Activated naive CD8-positive, alpha-beta T cell (primary cell): ENCODE results near the gene MRPL11.

Experiments used
- H3K27ac Mint-ChIP-seq: one replicate; pipeline ENCODE4 v1.8.0; 2021; ENCODE audit warnings: mixed read lengths
- H3K27me3 Mint-ChIP-seq: one replicate; pipeline ENCODE4 v1.8.0; 2021; ENCODE audit warnings: mixed read lengths
- H3K36me3 Mint-ChIP-seq: one replicate; pipeline ENCODE4 v1.8.0; 2021; ENCODE audit warnings: mixed read lengths
- H3K4me1 Mint-ChIP-seq: one replicate; pipeline ENCODE4 v1.8.0; 2021; ENCODE audit warnings: low read depth, mixed read lengths
- H3K4me3 Mint-ChIP-seq: one replicate; pipeline ENCODE4 v1.8.0; 2021; ENCODE audit warnings: mild to moderate bottlenecking, mixed read lengths
- H3K9me3 Mint-ChIP-seq: one replicate; pipeline ENCODE4 v1.8.0; 2021; ENCODE audit warnings: low read depth, mixed read lengths

The MRPL11 gene

DNA sequence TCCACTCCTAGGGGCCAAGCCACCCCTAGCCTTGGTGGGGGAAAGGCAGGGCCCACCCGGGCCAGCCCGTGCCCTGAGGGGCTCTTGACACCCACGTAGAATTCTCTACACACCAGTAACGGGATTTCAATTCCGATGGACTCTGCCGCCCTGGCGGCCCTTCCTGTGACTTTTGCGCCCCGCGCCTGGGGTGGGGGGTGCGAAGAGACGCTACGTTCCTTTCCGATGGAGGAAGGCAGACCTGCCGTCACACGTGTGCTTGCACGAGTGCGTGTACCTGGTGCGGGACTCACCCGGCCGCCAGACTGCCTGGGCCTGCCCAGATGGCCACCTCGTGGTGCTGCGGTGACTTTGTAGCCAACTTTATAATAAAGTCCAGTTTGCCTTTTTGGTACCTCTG lies 12.3 kb downstream of the MRPL11 start:
- Mint-ChIP-seq H3K4me3 (no peak overlapping the region), H3K36me3 (peaks cover 8% of the 10 kb centered on the region), H3K27me3 (peaks cover 3% of the 10 kb centered on the region), H3K27ac (no peak overlapping the region), H3K4me1 (peaks cover 5% of the 10 kb centered on the region), H3K9me3 (no peaks in the 10 kb centered on the region)

DNA sequence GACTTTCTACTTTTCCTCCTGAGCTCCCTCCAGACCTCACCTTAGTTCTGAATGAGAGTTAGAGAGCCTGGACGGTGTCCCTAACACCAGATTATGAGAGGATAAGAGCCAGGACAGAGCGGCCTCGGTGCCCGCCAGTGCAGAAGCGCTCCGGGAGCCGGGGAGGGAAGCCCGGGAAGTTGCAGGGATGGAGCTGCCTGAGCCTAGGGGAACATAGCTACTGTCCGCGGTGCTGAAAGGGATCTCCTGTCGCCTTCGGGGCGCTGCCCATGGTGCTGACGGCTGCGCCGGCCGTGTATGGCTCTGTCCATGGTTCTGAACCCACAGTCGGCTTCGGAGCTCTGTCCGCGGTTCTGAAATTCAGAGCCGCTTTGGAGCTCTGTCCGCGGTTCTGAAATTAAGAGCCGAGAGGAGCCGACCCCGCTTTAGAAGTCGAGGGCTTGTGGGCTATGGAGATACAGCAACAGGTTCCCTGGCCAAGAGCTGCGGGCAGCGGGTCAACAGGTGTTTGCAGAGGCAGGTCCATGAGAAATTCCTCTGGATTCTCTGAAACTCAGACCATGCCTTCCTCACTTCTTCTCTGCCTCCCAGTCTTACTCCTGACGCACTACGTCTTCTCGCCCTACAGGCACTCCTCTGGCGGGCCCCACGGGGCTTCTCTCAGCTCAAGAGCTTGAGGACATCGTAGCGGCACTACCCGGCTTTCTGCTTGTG lies 17.0 kb downstream of the MRPL11 start:
- peaks cover 27% of the 10 kb centered on the region for H3K27me3 Mint-ChIP-seq
- H3K9me3 Mint-ChIP-seq: peaks cover 3% of the 10 kb centered on the region
- no peak overlapping the region for H3K27ac Mint-ChIP-seq
- peaks cover 25% of the 10 kb centered on the region for H3K4me1 Mint-ChIP-seq
- no peaks in the 10 kb centered on the region for H3K36me3 Mint-ChIP-seq
- H3K4me3 Mint-ChIP-seq: no peak overlapping the region

DNA sequence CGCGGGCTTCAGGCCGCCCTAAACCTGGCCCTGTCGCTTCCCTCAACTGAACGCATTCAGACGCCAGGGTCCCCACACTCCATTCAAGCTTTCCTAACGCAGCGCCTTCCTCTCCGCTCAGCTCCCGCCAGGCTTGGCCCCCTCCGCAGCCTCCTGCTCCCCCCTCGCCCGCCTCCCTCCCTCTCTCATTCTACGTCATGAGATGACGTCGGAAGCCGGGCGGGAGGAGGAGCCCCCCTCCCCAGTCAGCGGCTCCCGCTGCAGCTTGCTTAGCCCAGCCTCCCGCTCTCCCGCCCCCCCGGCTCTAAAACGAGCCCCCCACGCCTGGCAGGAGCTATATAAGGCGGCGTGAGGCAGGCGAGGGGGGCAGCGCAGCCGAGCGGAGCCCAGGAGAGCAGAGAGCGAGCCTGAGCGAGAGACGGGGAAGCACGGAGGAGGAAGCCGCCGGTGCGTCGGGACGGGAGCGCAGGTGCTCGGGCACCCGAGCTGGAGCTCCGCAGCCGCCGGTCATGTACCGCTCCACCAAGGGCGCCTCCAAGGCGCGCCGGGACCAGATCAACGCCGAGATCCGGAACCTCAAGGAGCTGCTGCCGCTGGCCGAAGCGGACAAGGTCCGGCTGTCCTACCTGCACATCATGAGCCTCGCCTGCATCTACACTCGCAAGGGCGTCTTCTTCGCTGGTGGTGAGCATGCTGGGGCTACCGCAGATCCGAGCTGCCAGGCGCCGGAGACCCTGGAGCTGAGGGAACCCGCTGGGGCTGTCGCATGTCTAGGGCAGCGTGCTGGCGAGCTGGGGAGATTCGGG lies 17.8 kb downstream of the MRPL11 start, which contains the start of gene NPAS4:
NPAS4 (plus strand) TSS at position 365 of the 806 bp plus-strand sequence; CDS start at position 510, 145 bp downstream.
- H3K36me3 Mint-ChIP-seq: no peaks in the 10 kb centered on the region
- peaks cover 27% of the 10 kb centered on the region for H3K4me1 Mint-ChIP-seq
- H3K9me3 Mint-ChIP-seq: peaks cover 3% of the 10 kb centered on the region
- peaks cover 29% of the 10 kb centered on the region for H3K27me3 Mint-ChIP-seq
- H3K4me3 Mint-ChIP-seq: no peak within 1 kb of the TSS
- no peak within 1 kb of the TSS for H3K27ac Mint-ChIP-seq

DNA sequence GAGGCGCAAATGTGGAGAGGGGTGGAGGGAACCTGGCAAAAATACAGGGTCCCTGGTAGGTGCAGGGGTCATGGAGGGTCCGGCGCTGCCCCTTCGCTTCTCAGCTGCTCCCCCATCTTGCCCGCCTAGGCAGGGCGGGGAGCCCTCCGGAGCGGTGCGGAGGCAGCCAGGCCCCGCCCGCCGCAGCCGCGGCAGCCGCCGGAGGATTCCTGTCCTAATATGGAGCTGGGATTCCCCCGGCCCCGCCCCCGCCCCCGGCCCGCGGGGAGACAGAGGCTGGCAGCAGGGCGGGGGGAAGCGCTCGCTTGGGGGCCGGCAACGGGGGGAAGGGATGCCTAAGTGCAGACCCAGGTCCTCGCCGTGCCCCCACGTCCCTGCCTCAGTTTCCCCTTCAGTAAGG lies 18.8 kb downstream of the MRPL11 start:
- Mint-ChIP-seq H3K27me3 (peaks cover 35% of the 10 kb centered on the region), H3K4me1 (peaks cover 27% of the 10 kb centered on the region), H3K4me3 (no peak overlapping the region), H3K9me3 (peaks cover 3% of the 10 kb centered on the region), H3K27ac (no peak overlapping the region), H3K36me3 (no peaks in the 10 kb centered on the region)

DNA sequence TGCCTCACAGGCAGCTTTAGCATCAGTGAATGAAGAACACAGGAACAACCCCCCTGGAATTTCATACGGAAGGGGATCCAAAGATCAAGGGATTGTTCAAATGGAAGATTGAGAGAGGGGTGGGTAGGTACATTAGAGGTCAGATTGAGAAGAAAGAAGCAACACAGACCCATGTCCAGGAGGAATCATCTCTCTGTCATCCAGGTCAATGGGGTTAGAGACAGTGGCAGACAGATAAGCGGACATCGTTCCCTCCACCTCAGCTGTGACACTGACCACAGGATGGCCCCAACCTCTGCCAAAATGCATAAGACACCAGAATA lies 19.7 kb downstream of the MRPL11 start:
- Mint-ChIP-seq H3K9me3 (peaks cover 3% of the 10 kb centered on the region), H3K27ac (peak overlapping the region; percentile 30), H3K36me3 (no peaks in the 10 kb centered on the region), H3K4me3 (peak overlapping the region; percentile 66), H3K4me1 (peaks cover 27% of the 10 kb centered on the region), H3K27me3 (peaks cover 40% of the 10 kb centered on the region)

DNA sequence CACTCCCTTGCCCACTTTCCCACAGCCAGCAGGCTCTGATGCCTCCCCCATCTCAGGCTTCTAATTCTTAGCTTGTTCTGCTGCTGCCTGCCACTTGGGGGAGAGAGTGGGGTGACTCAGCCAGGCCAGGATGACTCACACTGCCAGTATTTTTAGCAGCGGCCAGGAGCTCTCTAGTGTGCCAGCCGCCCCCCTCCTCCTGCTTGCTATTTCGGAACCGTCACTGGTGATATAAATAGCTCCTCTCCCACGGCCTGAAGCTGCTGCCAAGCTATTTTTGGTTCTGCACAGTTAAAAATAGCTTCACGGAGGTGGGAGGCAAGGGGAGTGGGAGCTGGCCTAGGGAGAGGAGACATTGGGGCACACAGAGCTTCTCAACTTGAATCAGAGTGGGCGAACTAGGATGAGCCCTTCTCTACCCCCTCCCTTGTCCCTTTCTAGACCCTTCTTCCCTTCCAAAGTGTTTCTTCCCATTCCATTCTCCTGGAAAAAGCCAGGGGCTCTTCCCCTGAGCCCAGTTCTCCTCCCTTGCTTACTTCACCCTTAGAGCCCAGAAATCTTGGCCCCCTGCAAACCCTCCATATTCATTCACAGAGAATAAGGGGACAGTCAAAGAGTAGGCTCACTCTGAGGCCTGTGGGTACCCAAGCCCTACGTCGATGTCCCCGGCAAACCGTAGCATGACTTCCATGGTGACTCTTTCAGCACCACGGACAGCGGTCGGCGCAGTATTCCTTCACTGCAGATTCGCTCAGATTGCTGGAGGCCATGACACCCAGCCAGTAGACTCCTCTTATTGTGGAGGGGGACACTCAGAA lies 20.3 kb downstream of the MRPL11 start:
- Mint-ChIP-seq H3K36me3 (no peaks in the 10 kb centered on the region), H3K9me3 (peaks cover 3% of the 10 kb centered on the region), H3K27me3 (peaks cover 43% of the 10 kb centered on the region), H3K4me1 (peaks cover 27% of the 10 kb centered on the region), H3K27ac (peak overlapping the region; percentile 30), H3K4me3 (peak overlapping the region; percentile 70)

DNA sequence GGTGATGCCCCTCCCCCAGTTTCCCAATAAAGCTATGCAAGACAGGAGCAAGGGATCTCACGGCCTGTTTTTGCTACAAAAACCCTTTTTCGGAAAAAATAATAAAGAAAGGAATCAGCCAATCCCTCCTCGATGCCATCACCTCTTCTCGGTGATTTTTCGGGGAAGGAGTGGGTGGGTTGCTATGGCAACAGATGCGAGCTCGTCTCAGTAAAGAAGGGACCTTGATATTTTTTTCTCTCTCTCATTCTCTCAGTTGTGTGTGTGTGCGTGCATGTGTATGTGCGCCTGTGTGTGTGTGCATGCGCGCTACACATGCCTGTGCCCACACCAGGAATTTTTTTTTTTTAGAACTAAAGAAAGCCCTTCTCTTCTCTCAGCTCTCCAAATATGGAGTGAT lies 21.6 kb downstream of the MRPL11 start:
- peaks cover 48% of the 10 kb centered on the region for H3K27me3 Mint-ChIP-seq
- no peaks in the 10 kb centered on the region for H3K36me3 Mint-ChIP-seq

DNA sequence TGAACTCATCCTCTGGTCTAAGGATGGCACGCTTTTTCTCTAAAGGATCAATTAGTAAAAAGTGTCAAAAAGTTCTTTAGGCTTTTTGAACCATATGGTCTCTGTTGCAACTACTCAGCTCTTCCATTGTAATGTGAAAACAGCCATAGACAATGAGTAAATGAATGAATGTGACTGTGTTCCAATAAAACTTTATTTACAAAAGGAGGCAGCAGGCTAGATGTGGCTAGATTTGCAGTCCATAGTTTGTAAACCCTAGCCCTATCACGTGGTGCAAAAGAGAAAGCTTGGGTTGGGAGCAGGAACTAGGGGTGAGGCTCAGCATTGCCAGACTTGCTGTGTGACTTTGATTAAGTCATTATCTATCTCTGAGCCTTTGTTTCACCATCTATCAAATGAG lies 23.2 kb downstream of the MRPL11 start:
- Mint-ChIP-seq H3K27me3 (peaks cover 53% of the 10 kb centered on the region), H3K27ac (no peak overlapping the region), H3K4me1 (peaks cover 27% of the 10 kb centered on the region), H3K4me3 (no peak overlapping the region), H3K9me3 (peaks cover 3% of the 10 kb centered on the region), H3K36me3 (no peaks in the 10 kb centered on the region)

More for the DNA sequence above, 21.6 kb downstream of the MRPL11 start:
- Mint-ChIP-seq H3K9me3 (peaks cover 3% of the 10 kb centered on the region), H3K4me3 (peak overlapping the region; percentile 27), H3K27ac (no peak overlapping the region), H3K4me1 (peaks cover 27% of the 10 kb centered on the region)

DNA sequence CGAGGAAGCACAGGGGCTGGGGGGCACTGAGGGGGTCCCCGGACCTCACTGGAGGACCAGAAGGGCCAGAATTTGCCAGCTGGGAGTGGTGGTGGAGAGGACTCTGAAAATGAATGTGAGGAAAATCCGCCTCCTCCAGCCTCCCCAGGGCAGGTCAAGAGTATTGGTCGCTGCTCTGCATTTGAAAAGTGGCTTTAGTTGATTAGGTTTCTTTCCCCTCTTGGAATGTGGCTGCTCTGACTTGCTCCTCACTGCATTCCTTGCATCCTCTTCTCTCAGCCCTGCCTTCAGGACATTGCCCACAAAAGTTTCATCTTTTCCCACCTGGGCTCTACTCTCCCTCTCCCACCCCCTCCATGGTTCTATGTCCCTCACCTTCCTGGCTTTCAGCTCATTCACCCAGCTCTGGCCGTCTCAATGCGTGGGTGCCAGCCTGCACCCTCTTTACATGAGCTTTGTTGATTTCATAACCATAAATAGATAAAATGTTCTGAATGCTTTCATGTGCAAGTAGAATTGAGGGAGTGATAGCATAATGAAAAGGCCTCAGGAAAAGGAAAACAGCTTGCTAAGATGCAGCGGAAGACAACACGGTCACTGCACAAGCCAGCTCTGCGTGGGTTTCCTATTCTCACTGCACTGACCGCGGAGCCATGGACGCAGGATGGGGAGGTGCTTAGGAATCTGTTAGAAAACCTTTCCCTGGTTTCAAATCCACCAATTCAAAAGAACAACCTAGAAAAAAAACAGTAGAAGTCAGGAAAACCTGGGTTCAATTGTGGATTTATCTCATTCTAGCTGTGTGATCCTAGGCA lies 24.3 kb downstream of the MRPL11 start:
- H3K36me3 Mint-ChIP-seq: no peaks in the 10 kb centered on the region
- H3K9me3 Mint-ChIP-seq: peaks cover 3% of the 10 kb centered on the region
- H3K27me3 Mint-ChIP-seq: peaks cover 52% of the 10 kb centered on the region
- H3K4me1 Mint-ChIP-seq: peaks cover 25% of the 10 kb centered on the region
- no peak overlapping the region for H3K4me3 Mint-ChIP-seq
- no peak overlapping the region for H3K27ac Mint-ChIP-seq

DNA sequence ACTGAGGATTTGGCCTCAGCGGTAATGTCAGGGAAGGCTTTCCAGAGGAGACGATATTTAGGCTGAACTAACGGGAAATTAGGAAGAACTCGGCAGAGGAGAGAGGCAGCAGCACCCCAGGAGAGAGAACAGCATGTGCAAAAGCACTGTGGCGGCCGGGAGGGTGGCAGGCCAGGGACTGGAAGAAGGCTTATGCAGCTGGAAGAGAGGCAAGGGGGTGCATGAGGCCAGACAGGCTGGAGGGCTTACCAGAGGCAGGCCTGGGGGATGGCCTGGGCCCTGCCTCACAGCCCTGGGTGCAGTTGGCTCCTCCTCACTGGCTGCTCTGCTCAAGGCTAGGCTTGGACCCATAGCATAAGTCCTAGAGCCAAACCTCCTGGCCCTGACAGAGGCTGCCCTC lies 25.5 kb downstream of the MRPL11 start:
- Mint-ChIP-seq H3K4me1 (peaks cover 19% of the 10 kb centered on the region), H3K36me3 (no peaks in the 10 kb centered on the region), H3K27me3 (peaks cover 45% of the 10 kb centered on the region), H3K27ac (no peak overlapping the region), H3K9me3 (no peaks in the 10 kb centered on the region), H3K4me3 (no peak overlapping the region)

DNA sequence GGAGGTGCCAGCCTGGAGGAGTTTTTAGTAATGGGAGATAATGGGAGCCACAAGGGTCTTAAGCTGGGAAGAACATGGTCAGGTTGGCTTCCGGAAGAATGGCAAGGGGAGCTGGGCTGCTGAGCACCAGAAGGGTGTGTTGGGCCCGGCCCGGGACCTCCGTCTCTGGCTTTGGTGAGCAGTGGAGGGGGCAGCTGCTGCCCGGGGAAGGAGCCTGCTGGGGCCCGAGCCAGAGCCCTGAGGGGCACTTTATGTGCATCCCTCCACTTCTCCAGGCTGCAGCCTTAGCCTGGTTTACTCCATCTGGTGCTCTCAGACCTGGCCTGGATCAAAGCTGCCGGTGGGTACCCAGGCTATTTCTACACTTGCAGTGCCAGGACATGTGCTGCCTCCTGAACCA lies 26.5 kb downstream of the MRPL11 start:
- H3K27me3 Mint-ChIP-seq: peaks cover 35% of the 10 kb centered on the region

DNA sequence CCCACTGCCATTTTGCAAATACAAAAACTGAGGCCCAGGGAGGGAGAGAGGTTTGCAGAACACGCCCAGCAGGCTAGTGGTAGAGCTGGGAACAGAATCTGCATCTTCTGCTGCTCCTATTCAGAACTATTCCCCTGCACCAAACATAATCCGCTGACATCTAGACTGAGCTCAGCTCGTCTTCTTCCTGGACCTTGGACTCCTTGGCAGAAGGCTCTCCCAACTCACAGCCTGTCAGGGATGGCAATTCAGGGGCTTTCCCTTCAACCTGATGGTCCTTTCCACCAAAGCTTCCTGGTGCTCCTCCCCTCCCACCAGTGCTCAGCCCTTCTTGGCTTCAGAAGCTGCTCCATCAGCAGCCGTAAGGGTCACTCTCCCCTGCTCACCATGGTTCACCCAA lies 27.3 kb downstream of the MRPL11 start:
- Mint-ChIP-seq H3K9me3 (no peaks in the 10 kb centered on the region), H3K4me3 (no peak overlapping the region), H3K27me3 (peaks cover 28% of the 10 kb centered on the region), H3K4me1 (peaks cover 3% of the 10 kb centered on the region), H3K36me3 (no peaks in the 10 kb centered on the region), H3K27ac (no peak overlapping the region)

More for the DNA sequence above, 26.5 kb downstream of the MRPL11 start:
- no peaks in the 10 kb centered on the region for H3K36me3 Mint-ChIP-seq
- no peaks in the 10 kb centered on the region for H3K9me3 Mint-ChIP-seq
- no peak overlapping the region for H3K27ac Mint-ChIP-seq
- H3K4me1 Mint-ChIP-seq: peaks cover 9% of the 10 kb centered on the region
- H3K4me3 Mint-ChIP-seq: no peak overlapping the region

DNA sequence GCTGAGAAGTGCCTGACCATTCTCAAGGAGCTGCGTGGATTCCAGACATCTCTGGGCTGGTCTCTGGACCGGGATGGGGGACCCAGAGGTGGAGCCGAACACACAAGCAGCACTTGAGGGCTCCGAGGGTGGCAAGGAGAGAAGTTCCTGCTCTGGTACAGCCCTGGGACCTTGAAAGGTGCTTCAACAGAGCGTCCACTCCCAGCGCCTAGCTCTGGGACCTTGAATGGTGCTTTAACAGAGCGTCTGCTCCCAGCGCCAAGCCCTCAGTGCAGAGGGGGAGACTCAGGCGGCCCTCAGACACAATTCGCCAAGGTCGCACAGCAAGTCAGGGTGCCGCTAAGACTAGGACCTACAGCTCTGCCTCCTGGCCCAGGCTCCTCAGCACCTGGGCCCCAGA lies 28.5 kb downstream of the MRPL11 start:
- H3K27ac Mint-ChIP-seq: no peak overlapping the region
- peaks cover 23% of the 10 kb centered on the region for H3K27me3 Mint-ChIP-seq
- H3K4me3 Mint-ChIP-seq: no peak overlapping the region
- H3K9me3 Mint-ChIP-seq: no peaks in the 10 kb centered on the region
- H3K4me1 Mint-ChIP-seq: peaks cover 3% of the 10 kb centered on the region
- no peaks in the 10 kb centered on the region for H3K36me3 Mint-ChIP-seq

DNA sequence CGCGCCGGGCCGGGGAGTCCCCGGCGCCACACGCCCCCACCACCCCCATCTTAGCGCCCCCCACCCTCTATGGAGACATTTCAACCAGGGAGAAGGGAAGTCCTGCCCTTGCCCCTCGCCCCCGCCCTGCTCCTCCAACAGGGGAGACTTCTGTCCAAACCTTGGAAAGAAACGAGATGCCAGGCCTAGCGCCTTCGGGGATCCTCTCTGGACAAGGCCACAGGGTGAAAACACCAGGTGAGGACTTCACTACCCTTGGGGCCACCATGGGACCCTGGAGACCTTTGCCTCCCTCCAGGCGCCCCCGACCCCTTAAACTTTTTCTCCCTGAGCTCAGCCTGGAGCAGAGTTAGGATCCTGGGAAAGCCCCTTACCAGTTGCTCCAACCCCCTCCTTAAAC lies 29.4 kb downstream of the MRPL11 start:
- H3K4me3 Mint-ChIP-seq: no peak overlapping the region
- H3K36me3 Mint-ChIP-seq: no peaks in the 10 kb centered on the region

More for the DNA sequence above, 29.4 kb downstream of the MRPL11 start:
- Mint-ChIP-seq H3K27ac (no peak overlapping the region), H3K9me3 (no peaks in the 10 kb centered on the region), H3K4me1 (peaks cover 3% of the 10 kb centered on the region), H3K27me3 (peaks cover 16% of the 10 kb centered on the region)
